HG03342 (cell line): ENCODE data around the gene GPR89B.
A peak's percentile ranks its signal among the peaks of the same experiment; 100 is the strongest.
"Not testable (repeated sequence)": the region's sequence is repeated elsewhere in the genome, so short reads cannot be mapped to it uniquely, and the experiment has no call there.

Source experiments
- ATAC-seq: cut with Tn5 transposase; IDR thresholded peaks from one replicate; pipeline ENCODE4 v1.9.1; 2021; ENCODE audit warnings: mild to moderate bottlenecking, moderate library complexity; ENCODE audit not compliant: unreplicated experiment

The GPR89B gene

DNA sequence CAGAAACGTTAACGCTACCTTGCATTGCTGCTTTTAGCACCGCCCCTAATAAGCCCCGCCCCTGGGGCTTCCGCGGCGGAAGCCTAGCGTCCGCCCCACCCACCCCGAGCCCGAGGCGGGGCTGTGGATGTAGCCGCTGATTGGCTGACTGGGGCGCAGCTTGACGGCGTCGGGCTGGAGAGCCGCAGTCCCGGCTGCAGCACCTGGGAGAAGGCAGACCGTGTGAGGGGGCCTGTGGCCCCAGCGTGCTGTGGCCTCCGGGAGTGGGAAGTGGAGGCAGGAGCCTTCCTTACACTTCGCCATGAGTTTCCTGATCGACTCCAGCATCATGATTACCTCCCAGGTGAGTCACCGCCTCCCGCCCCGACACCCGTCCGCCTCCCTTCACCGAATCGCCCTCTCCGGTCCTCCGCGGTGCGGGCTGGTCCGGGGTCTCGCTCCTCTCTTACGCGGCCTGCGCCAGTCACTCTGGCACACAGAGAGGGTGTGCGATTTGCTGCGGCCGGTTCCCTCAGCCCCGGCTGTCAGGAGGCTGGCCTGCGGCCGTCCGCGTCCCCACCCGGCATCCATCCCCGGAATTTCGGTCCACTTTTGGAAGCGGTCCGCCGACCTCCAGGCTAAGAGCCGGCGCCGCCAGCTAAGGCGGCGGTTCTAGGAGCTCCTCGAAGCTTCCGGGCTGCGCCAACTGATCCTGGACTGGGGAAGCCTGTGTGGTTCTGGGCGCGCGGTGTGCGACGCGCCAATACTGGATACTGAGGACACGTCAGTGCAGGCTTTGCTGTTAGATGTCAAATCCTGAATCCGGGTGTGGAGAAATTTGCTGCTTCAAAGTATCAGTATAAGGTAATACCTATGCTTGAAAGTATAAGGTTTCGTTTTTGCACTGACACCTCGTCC lies at the start of gene GPR89B:
Gene GPR89B (plus strand): TSS at position 185 of the 897 bp plus-strand sequence. CDS start 117 bp downstream, at position 302.
- ATAC-seq = peak; percentile 95

DNA sequence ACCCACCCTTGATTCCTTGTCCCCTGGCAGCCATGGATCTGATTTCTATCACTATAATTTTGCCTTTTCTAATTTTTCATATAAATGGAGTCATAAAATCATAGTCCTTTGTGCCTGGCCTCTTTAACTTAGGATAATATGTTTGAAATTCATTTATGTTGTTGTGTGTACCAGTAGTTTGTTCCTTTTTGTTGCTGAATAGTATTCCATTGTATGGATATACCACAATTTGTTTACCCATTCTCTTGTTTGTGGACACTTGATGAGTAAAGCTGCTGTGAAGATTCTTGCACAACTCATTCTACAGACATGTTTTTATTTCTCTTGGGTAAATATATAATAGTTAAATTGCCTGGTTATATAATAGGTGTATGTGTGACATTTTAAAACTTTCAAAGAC lies 48.3 kb upstream of the GPR89B start:
- no peak for ATAC-seq

DNA sequence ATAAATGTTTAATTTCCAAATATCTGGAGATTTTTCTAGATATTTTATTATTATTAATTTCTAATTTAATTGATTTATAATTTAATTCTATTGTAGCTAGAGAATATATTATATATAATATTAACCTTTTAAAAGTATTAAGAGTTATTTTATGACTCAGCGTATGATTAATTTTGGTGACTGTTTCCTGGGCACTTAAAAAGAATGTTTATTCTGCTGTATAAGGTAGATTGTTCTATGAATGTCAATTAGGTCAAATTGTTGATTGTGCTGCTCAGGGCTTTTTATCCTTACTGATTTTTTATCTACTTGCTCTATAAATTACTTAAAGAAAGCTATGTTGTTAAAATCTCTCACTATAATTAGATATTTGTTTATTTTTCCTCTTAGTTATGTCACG lies 45.7 kb upstream of the GPR89B start:
- ATAC-seq = no peak

DNA sequence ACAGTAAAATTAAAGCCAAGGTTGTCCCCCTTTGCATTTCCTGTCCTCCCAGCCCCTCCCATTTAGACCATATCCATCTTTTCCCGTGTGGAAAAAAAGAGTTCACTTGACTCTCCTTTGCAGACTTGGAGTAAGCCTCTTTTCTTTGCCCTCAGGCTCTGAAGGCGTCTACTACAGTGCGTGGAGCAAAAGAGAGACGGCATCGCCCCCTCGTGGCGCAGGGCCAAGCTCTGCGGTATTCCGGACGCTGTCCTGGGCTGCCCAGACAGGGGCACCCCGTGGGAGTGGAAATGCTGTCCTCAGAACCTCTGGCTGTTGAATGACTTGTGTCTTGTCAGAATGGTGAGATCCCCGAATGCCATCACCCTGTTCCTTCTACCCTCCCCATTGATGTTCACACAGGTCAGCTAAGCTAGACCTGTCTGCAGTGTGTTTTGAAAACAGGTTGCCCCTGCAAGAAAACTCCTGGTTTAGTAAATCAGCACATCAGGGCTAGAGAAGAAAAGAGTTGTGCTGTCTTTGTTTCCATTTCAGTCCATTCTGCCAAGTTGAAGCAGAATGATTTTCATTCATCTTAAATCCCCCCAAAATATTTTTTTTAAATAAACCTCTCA lies 37.9 kb upstream of the GPR89B start:
- ATAC-seq = no peak

DNA sequence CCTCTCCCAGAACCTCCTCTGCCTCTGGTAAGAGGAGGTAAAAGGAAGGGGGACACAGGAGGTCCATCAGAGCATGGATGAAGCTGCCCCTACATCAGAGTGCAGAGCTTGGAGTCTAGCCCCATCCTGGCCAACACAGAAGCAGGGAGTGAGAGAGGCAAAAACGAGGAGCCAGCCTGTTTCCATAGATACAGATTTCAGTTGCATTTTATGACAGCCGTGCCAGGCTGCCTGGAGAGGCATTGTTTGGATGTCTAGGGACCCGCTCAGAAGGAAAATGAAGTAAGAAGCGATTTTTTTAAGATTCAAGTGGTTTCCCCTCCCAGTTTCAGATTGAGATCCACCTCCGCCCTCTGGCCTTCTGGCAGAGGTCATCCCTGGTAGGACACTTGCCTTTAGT lies 37.1 kb upstream of the GPR89B start:
- ATAC-seq = no peak

DNA sequence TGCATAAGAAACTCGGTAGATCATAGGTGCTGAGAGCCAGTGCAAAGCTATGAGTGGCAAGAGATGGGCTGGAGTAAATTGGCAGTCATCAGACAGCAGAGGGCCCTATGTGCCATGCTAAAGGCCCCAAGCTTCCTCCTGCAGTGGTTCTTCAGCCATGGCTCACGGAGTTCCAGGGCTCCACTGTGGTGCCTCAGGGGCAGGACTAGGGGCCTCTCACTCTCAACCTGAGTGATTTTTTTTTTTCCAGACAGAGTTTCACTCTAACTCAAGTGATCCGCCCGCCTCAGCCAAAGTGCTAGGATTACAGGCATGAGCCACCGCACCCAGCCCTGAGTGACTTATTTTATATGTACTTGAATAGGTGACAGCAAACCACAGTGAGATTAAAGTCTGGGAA lies 36.0 kb upstream of the GPR89B start:
- ATAC-seq = no peak

DNA sequence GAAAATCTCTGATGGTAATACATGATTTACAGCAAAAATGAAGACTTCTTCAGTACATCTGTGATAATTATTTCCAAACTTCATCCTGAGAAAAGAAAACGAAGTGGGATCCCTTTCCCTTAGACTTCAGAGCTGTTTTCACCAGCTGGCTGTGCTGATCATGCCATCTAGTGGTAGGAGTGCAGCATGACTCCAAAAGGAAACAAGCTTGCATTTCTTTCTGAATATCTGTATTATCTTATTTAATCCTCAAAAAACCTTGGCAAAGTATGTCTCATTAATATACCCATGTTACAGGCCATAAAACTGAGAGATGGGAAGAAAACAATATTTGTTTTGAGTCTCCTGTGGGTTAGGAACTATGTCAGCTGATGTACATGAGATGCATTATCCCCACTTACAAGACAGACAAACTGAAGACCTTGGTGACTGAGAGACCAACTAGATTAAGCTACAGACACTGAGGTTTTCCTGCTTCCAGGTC lies 35.4 kb upstream of the GPR89B start:
- no peak for ATAC-seq

DNA sequence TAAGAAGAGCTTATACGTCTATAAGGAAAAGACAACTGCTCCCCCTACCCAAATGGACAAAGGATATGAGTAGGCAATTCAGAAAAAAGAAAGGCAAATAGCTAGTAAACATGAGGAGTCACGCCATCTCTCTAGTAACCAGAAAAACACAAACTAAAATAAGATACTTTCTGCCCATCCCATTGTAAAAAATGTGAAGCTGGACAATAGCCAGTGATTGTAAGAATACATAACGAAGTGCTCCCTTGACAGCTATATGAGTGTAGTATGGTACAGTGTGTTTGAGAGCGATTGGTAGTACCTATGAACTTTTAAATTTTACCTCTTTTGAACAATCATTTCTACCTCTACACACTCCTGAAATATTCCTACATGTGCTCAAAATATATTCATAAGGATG lies 33.1 kb upstream of the GPR89B start:
- ATAC-seq = no peak

DNA sequence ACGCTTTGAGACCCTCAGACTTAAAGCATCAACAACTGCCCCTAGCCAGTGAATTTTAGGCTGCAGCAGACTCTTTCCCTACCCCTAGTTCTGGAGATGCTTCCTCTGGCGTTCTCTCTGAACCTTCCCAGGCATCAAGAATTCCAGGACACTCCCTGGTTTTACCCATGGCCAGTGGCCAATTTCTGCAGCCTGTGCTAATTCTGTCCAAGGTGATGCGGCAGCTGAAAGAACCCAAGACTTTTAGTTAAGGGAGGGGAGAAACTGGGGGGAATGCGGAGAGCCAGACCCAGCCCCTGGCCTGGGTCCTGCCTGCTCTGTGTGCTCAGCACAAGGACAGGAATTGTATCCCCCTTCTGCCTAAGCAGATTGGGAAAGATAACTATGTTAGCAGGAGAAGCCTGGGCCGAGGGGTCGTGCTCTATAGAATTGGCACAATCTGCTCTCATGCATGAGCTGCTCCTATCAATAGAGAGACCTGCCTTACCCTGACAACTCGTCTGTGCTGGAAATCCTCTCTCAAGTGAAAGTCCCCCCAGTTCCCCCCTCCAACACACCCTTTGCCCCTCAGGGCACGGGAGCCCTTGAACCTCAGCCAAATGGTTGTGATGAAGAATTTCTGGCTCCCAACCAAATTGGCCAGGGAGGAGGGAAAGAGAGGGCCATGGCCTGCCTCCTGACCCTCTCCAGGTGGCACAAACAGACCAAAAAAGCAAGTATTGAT lies 31.0 kb upstream of the GPR89B start:
- ATAC-seq = no peak

DNA sequence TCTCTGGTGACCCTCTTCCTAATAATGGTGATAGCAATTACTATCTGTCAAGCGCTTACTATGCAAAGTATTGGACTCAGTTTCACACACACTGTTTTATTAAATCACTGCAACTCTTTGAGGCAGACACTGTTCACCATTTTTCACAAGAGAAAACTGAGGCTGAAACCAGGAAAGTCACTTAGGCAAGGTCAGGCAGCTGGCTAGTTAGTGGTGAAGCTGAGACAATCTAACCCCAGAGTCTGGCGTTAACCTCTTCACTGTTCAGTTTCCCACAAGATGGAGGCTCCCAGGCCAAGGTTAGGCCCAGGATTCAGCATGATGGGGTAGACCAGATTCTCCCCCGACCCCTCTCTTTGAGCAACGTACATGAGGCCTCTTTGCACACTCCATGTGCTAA lies 30.4 kb upstream of the GPR89B start:
- ATAC-seq = no peak

DNA sequence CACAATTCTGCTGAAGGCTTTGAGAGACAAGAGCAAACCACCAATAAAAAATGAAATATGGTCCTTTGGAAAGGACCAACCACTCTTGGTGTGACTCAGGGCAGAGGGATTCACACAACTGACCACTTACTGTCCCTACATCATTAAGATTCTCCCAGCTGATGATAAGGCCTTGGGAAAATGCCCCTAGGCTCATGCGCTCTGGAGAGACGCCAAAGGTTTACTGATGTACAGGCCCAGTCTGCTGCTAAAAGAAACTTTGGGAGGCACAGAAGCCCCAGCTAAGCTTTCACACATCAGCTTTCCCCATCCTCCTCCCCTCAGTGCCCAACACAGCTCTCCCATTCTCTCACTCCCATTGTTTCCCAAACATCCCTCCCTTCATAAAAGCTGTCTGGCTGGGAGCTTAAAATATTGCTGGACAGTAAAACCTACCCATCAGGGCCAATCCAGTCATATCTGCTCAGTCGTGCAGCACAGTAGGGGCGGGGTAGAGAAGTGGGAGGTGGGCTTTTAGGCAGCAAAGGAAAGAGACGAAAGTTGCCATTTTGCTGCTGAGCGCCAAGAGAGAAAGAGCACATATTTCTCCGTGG lies 25.9 kb upstream of the GPR89B start, which contains the start of gene GJA8:
Gene GJA8 (plus strand): TSS at position 543 of the 593 bp plus-strand sequence. CDS start 5,161 bp downstream, outside the sequence.
- no peak for ATAC-seq

DNA sequence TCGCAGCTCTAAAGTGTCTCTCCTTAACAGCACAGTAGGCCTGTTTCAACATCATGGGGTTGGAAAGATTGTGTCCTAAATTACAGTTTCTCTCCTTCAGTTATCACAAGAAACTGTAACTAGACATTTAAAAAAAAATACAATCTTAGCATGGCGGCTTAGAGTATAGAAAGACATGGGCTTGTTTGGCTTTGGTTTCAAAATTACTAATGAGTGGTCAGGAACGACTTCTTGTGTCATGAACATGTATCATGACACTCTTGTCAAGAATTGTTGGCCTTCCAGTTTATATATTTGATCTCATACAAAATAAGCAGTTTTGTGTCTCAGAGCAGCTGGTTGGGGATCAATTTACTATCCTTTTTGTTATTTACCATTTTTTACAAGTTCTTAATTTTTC lies 23.5 kb upstream of the GPR89B start:
- ATAC-seq = no peak

DNA sequence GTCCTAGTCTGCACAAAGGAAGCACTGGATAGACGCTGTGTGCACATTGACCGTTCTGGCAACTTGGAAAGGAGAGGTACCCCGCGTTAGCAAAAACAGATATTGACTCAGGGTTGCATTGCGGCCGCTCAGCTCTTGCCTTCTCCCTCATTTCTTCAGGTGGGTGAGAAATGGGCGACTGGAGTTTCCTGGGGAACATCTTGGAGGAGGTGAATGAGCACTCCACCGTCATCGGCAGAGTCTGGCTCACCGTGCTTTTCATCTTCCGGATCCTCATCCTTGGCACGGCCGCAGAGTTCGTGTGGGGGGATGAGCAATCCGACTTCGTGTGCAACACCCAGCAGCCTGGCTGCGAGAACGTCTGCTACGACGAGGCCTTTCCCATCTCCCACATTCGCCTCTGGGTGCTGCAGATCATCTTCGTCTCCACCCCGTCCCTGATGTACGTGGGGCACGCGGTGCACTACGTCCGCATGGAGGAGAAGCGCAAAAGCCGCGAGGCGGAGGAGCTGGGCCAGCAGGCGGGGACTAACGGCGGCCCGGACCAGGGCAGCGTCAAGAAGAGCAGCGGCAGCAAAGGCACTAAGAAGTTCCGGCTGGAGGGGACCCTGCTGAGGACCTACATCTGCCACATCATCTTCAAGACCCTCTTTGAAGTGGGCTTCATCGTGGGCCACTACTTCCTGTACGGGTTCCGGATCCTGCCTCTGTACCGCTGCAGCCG lies 20.3 kb upstream of the GPR89B start:
- ATAC-seq = no peak

DNA sequence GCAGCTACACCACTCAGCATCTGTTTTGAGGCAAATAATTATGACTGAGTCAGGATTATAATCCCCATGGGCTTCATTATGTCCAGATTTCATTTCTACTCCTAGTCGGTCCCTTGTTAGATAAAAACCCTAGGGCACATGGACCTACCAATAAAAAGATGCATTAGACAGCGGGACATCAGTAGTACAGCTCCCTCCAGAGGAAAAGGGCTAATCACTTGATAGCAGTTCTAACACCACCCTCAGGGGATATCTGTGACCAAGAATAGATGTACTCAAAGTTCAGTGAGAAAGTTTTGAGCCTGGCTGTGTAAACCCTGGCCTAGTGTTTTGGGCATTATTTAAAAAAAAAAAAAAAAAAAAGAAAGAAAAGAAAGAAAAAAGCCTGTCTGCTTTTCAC lies 15.7 kb upstream of the GPR89B start:
- no peak for ATAC-seq

DNA sequence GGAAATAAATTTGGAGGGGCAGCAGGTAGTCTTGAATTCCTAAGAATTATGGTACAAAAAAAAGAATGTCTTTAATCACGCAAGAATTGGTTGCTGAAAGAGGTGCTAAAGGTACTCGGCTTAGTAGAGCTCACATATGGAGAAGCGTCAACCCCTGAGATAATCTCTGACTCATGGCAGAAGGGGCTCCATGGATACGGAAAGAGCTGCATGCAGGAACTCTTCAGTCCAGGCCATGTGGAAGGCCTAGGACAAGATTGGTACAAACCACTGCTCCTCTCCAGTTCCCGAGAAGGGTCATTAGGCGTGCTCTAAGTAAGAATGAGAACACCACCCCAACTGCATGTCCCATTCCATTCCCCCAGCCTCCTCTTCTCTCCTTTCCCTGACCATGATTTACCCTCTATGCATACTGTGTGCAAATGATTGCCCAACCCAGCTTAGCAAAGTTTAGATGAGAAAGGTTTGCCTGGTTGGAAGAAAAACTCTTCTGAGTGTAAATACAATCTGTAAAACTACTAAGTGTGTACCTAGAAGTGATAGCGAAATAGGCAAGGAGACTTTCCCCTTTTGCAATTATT lies 14.8 kb upstream of the GPR89B start:
- ATAC-seq = no peak

DNA sequence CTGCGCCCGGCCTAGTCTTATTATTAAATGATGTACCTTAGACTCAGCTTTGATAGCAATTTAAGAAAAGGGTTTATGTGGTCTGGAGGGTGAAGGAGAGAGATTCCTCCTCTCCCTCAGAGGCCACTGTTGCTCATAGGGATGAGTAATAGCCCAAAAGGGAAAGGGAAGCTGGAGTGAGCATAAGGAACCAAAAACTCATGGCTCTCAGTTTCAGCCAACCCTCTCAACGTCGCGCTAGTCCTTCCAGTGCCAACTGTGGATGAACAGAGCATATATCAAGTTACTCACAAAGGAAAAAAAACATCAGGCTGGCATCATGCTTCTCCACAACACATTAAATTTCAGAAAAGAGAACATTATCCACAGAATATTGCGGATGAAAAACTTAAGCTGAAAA lies 8.3 kb upstream of the GPR89B start:
- no peak for ATAC-seq

DNA sequence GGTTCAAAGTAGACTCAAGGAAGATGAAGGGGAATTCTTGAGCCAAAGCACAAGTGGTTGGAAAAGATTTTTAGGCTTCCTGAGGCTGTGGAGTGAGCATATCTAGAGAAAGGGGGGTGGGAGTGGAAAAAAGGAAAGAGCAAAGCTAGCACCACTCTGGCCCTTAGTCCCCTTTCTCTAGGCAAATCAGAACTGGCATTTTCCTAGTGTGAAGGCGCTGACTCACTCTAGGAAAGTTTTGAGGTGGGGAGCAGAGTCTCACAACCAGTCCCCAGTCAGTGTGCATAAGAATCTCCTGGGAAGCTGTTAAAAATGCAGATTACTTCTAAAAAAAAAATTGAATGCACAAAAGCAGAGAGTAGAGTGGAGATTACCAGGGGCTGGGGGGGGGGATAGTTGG lies 3.4 kb upstream of the GPR89B start:
- no peak for ATAC-seq

DNA sequence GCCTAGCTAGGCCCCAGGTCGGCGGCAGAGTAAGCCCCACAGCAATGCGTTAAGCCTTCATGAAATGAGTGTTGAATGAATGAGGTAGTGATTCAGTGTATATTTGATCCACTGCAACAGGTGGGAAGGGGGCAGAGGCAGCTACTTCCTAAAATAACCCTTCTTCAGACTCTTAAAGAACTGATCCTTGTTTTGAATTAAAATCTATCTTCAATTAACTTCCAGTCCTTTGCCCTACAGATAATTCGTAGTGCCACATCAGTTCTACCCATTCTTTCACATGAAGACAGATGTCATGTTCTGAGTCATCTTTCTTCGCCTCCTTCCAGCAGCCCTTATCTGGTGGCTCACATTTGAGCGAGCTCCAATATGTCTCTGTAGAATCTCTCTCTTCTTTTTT lies 1.0 kb upstream of the GPR89B start:
- ATAC-seq = not testable (repeated sequence)

DNA sequence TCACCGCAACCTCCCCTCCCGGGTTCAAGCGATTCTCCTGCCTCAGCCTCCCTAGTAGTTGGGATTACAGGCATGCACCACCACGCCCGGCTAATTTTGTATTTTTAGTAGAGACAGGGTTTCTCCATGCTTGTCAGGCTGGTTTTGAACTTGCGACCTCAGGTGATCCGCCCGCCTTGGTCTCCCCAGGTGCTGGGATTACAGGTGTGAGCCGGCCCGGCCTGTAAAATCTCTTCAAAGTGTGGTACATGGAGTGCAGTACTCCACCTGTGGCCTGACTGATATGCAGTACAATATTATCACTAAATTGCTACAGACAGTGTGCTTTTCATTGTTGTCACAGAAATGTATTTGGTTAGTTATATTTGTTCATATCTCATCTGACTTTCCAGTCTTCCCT lies 531 bp upstream of the GPR89B start:
- not testable (repeated sequence) for ATAC-seq

DNA sequence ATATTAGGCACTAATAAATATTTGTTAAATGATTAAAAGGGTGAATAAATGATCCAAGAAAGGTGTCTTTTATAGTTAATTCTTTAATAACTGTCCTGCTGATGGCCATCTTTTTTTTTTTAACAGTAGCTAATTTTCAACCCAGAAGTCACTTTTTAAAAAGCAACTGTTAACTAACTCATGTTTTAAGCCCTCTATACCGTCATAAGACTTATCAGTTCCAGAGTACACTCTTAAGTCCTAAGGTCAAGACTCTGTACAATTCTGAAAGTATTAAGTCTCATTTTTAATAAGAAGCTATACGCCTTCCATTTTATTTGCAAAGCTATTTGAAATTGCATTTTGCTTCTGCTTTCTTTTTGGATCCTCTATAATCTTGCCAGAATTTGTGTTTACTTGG lies 2.9 kb downstream of the GPR89B start:
- not testable (repeated sequence) for ATAC-seq
